HepG2 (cell line): Measurements from ENCODE around the gene PLCB2.

Experiments used
- BCL6 ChIP-seq: IDR thresholded peaks from 2 replicates; pipeline ENCODE4 v1.6.1; 2016; ENCODE audit warnings: missing genetic modification reagents, missing compliant biosample characterization
- BHLHE40 ChIP-seq: IDR thresholded peaks from 2 replicates; pipeline ENCODE4 v1.6.1; 2011; ENCODE audit warnings: low read length, improper control_type of control experiment
- CREB1 ChIP-seq, 2 experiments: fragments of 450-650 bp in 1 of 2; IDR thresholded peaks; 2 replicates each; pipeline ENCODE4 v1.6.1; 2016 to 2017; ENCODE audit warnings: control low read depth in 1 of 2, mild to moderate bottlenecking in 1 of 2, missing compliant biosample characterization in 1 of 2, missing genetic modification characterization in 1 of 2
- HNRNPH1 ChIP-seq: fragments of 200-400 bp; formaldehyde crosslinking; optimal IDR thresholded peaks from 2 replicates; pipeline ENCODE3; 2017; ENCODE audit warnings: mild to moderate bottlenecking, low read depth, low read length
- HOXD1 ChIP-seq: sonication (generic); formaldehyde crosslinking; IDR thresholded peaks from 2 replicates; pipeline ENCODE4 v1.5.0; 2020; ENCODE audit warnings: missing genetic modification reagents
- POLR2AphosphoS5 ChIP-seq: IDR thresholded peaks from 2 replicates; pipeline ENCODE4 v1.6.1; 2012; ENCODE audit warnings: low read depth, low read length
- RAD21 ChIP-seq: fragments of 450-650 bp; formaldehyde crosslinking; IDR thresholded peaks from 2 replicates; pipeline ENCODE4 v1.5.0; 2020; ENCODE audit warnings: mild to moderate bottlenecking
- ZC3H4 ChIP-seq: sonication (generic); formaldehyde crosslinking; IDR thresholded peaks from 2 replicates; pipeline ENCODE4 v1.4.0; 2020; ENCODE audit warnings: missing genetic modification reagents, borderline replicate concordance
- ZFP41 ChIP-seq: sonication (generic); formaldehyde crosslinking; IDR thresholded peaks from 2 replicates; pipeline ENCODE4 v1.4.0; 2020; ENCODE audit warnings: mild to moderate bottlenecking, missing genetic modification reagents, borderline replicate concordance
- ZNF274 ChIP-seq: sonication (generic); formaldehyde crosslinking; IDR thresholded peaks from 2 replicates; pipeline ENCODE4 v1.5.1; 2020; ENCODE audit warnings: mild to moderate bottlenecking, missing genetic modification reagents
- ZSCAN30 ChIP-seq: sonication (generic); formaldehyde crosslinking; IDR thresholded peaks from 2 replicates; pipeline ENCODE4 v1.5.0; 2020; ENCODE audit warnings: mild to moderate bottlenecking, missing genetic modification reagents
- TF ChIP-seq, protein P1 (sequence below): sonication (generic); formaldehyde crosslinking; IDR thresholded peaks from 2 replicates; pipeline ENCODE4 v1.5.0; 2020; ENCODE audit warnings: mild to moderate bottlenecking, missing genetic modification reagents, moderate library complexity

DNA sequence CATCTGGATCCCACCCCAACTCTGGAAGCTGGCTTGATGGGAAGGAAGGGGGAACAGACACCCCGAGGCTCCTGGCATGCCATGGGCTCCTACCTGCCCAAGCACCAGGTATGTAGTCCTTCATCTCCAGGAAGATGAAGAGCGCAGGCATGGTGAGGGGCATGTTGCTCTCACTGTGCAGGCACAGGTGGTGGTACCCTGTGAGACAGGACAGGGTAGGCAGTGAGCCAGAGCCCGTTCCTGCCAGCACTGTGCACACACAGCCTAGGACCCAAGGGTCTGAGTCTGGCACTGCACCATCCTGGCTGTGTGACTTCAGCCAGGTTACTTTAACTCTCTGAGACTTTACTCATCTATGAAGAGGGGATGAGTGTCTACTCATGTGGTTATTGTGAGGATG lies 15.5 kb downstream of the PLCB2 start:
- TF ChIP-seq ZFP41 (CRISPR knock-in tag) = no peak
- TF ChIP-seq, protein P1, sequence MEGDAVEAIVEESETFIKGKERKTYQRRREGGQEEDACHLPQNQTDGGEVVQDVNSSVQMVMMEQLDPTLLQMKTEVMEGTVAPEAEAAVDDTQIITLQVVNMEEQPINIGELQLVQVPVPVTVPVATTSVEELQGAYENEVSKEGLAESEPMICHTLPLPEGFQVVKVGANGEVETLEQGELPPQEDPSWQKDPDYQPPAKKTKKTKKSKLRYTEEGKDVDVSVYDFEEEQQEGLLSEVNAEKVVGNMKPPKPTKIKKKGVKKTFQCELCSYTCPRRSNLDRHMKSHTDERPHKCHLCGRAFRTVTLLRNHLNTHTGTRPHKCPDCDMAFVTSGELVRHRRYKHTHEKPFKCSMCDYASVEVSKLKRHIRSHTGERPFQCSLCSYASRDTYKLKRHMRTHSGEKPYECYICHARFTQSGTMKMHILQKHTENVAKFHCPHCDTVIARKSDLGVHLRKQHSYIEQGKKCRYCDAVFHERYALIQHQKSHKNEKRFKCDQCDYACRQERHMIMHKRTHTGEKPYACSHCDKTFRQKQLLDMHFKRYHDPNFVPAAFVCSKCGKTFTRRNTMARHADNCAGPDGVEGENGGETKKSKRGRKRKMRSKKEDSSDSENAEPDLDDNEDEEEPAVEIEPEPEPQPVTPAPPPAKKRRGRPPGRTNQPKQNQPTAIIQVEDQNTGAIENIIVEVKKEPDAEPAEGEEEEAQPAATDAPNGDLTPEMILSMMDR (CRISPR knock-in tag) = no peak
- no peak for TF ChIP-seq ZNF274 (CRISPR knock-in tag)
- no peak for TF ChIP-seq BCL6 (CRISPR knock-in tag)
- no peak for TF ChIP-seq ZSCAN30
- TF ChIP-seq ZC3H4 (CRISPR knock-in tag) = no peak
- no peak for TF ChIP-seq POLR2AphosphoS5
- no peak for TF ChIP-seq BHLHE40
- no peak for TF ChIP-seq HNRNPH1
- TF ChIP-seq CREB1 (IDR thresholded peaks at IDR 0.05) = no peak
- no peak for TF ChIP-seq CREB1 (CRISPR knock-in tag; IDR thresholded peaks at IDR 0.05)
- TF ChIP-seq RAD21 = no peak
- no peak for TF ChIP-seq HOXD1 (CRISPR knock-in tag)
